ENCODE results near the gene P2RX6. TPM values are rescaled to one million over a fixed set of nuclear protein-coding genes. Genes with fewer than 3 reads are reported as not detected.

P2RX6 gene
- total RNA-seq, 1 donor from 2014 or later = 0.07 TPM

- intact Hi-C loops (cut with micrococcal nuclease) = no loop called here
- Mint-ChIP-seq H3K27me3 (ENCODE audit: low read depth) (no peaks in the 10 kb centered on the region), H3K4me3 (ENCODE audit: low read depth) (no peak overlapping the region), H3K36me3 (ENCODE audit: low read depth) (peaks cover 22% of the 10 kb centered on the region), H3K4me1 (ENCODE audit: low read depth) (no peaks in the 10 kb centered on the region), H3K9me3 (no peaks in the 10 kb centered on the region), H3K27ac (no peak overlapping the region)
- no peak for DNase-seq (ENCODE audit: low spot score)
Observed at GRCh38 chr22:20993304-20994127, 21.4 kb upstream of the P2RX6 start.

DNA sequence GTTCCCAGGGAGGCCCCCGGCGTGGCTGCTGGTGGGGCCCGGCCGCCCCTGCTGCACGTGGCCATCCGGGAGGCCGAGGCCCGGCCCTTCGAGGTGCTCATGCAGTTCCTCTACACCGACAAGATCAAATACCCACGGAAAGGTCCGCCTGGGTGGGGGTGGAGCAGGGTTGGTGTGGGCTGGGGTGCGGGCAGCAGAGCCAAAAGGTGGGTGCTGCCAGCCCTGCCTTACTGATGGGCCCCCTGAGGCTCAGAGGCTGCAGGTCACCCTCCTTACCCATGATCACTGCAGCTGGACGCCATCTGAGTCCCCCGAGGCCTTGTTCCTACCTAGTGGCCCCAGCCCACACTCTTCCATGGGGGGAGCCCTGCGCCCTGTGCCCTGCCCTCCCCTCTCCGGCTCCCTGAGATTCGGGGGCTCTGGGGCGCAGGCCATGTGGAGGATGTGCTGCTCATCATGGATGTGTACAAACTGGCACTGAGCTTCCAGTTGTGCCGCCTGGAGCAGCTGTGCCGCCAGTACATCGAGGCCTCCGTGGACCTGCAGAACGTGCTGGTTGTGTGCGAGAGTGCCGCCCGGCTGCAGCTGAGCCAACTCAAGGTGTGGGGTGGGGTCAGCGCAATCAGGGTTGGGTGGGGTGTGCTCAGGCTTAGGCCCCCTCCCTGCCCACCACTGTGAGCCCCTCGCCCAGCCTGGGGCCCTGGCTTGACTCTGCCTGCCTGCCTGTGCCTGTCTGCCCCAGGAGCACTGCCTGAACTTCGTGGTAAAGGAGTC, 20.6 kb upstream of the P2RX6 start:
- intact Hi-C loops (cut with micrococcal nuclease) = no loop called here
- DNase-seq (ENCODE audit: low spot score) = no peak
- Mint-ChIP-seq H3K27ac (no peak overlapping the region), H3K9me3 (no peaks in the 10 kb centered on the region), H3K36me3 (ENCODE audit: low read depth) (peaks cover 28% of the 10 kb centered on the region), H3K27me3 (ENCODE audit: low read depth) (no peaks in the 10 kb centered on the region), H3K4me3 (ENCODE audit: low read depth) (no peak overlapping the region), H3K4me1 (ENCODE audit: low read depth) (no peaks in the 10 kb centered on the region)

DNA sequence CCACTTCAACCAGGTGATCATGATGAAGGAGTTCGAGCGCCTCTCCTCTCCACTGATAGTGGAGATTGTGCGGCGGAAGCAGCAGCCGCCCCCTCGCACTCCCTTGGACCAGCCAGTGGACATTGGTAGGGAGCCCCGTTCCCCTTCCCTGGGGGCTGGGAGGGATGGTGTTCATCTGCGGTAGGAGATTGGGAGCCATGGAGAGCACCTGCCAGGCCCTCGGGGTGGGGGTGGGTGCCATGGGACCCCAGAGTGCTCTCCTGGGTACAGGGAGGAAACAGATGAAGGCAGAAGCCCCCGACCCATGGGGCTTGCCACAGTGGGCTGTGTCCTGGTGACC, 20.1 kb upstream of the P2RX6 start:
- Mint-ChIP-seq H3K4me1 (ENCODE audit: low read depth) (no peaks in the 10 kb centered on the region), H3K36me3 (ENCODE audit: low read depth) (peaks cover 31% of the 10 kb centered on the region), H3K4me3 (ENCODE audit: low read depth) (no peak overlapping the region), H3K9me3 (no peaks in the 10 kb centered on the region), H3K27ac (no peak overlapping the region), H3K27me3 (ENCODE audit: low read depth) (no peaks in the 10 kb centered on the region)
- intact Hi-C loops (cut with micrococcal nuclease) = no loop called here
- no peak for DNase-seq (ENCODE audit: low spot score)

DNA sequence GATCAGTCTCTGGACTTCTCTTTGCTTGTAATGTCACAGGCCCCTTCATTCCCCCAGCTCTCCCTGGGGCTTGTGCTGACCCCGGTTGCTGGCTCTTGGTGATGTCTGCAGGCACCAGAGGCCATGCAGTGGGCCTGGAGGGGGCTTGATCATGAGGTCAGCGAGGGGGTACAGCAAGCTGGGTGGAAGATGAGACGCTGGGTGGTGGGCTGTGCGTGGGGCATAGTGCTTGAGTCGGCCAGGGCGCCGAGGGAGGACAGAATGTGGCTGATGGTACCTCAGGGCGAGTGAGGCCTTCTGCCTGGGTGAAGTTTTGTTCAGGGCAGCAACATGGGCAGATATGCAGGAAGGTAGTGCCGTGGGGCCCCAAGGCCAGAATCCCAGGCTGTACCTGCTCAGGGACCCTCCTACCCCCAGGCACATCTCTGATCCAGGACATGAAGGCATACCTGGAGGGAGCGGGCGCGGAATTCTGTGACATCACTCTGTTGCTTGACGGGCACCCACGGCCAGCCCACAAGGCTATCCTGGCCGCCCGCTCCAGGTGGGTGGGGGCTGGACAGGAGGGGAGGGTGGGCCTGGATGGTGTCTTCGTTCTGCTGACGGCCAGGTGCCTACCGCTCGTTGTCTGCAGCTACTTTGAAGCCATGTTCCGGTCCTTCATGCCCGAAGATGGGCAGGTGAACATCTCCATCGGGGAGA, 19.5 kb upstream of the P2RX6 start:
- H3K4me1 Mint-ChIP-seq (ENCODE audit: low read depth) = peaks cover 4% of the 10 kb centered on the region
- H3K27me3 Mint-ChIP-seq (ENCODE audit: low read depth) = no peaks in the 10 kb centered on the region
- DNase-seq (ENCODE audit: low spot score) = no peak
- no peak overlapping the region for H3K27ac Mint-ChIP-seq
- no peak overlapping the region for H3K4me3 Mint-ChIP-seq (ENCODE audit: low read depth)
- intact Hi-C loops (cut with micrococcal nuclease) = no loop called here
- H3K36me3 Mint-ChIP-seq (ENCODE audit: low read depth) = peaks cover 31% of the 10 kb centered on the region
- no peaks in the 10 kb centered on the region for H3K9me3 Mint-ChIP-seq

GRCh38 chr22:20996031-20996410, 18.9 kb upstream of the P2RX6 start:
- H3K4me3 Mint-ChIP-seq (ENCODE audit: low read depth) = no peak overlapping the region
- intact Hi-C loops (cut with micrococcal nuclease) = no loop called here
- DNase-seq (ENCODE audit: low spot score) = no peak

GRCh38 chr22:20996598-20997535, 18.1 kb upstream of the P2RX6 start:
- no peak overlapping the region for H3K27ac Mint-ChIP-seq
- peaks cover 32% of the 10 kb centered on the region for H3K36me3 Mint-ChIP-seq (ENCODE audit: low read depth)
- H3K9me3 Mint-ChIP-seq = no peaks in the 10 kb centered on the region
- H3K27me3 Mint-ChIP-seq (ENCODE audit: low read depth) = no peaks in the 10 kb centered on the region
- peaks cover 10% of the 10 kb centered on the region for H3K4me1 Mint-ChIP-seq (ENCODE audit: low read depth)
- intact Hi-C loops (cut with micrococcal nuclease) = no loop called here
- no peak overlapping the region for H3K4me3 Mint-ChIP-seq (ENCODE audit: low read depth)
- no peak for DNase-seq (ENCODE audit: low spot score)

More at GRCh38 chr22:20996031-20996410, 18.9 kb upstream of the P2RX6 start:
- Mint-ChIP-seq H3K27ac (no peak overlapping the region), H3K4me1 (ENCODE audit: low read depth) (peaks cover 6% of the 10 kb centered on the region), H3K36me3 (ENCODE audit: low read depth) (peaks cover 28% of the 10 kb centered on the region), H3K27me3 (ENCODE audit: low read depth) (no peaks in the 10 kb centered on the region), H3K9me3 (no peaks in the 10 kb centered on the region)

GRCh38 chr22:20997536-20998257, 17.3 kb upstream of the P2RX6 start:
- H3K9me3 Mint-ChIP-seq = no peaks in the 10 kb centered on the region
- H3K27ac Mint-ChIP-seq = no peak overlapping the region
- intact Hi-C loops (cut with micrococcal nuclease) = no loop called here
- H3K4me3 Mint-ChIP-seq (ENCODE audit: low read depth) = no peak overlapping the region
- peaks cover 32% of the 10 kb centered on the region for H3K36me3 Mint-ChIP-seq (ENCODE audit: low read depth)
- DNase-seq (ENCODE audit: low spot score) = no peak
- peaks cover 10% of the 10 kb centered on the region for H3K4me1 Mint-ChIP-seq (ENCODE audit: low read depth)
- no peaks in the 10 kb centered on the region for H3K27me3 Mint-ChIP-seq (ENCODE audit: low read depth)

GRCh38 chr22:20998411-20999336, 16.3 kb upstream of the P2RX6 start:
- intact Hi-C loops (cut with micrococcal nuclease) = no loop called here
- H3K4me1 Mint-ChIP-seq (ENCODE audit: low read depth) = peaks cover 15% of the 10 kb centered on the region
- no peaks in the 10 kb centered on the region for H3K27me3 Mint-ChIP-seq (ENCODE audit: low read depth)
- H3K36me3 Mint-ChIP-seq (ENCODE audit: low read depth) = peaks cover 29% of the 10 kb centered on the region
- H3K4me3 Mint-ChIP-seq (ENCODE audit: low read depth) = no peak overlapping the region
- no peak overlapping the region for H3K27ac Mint-ChIP-seq
- DNase-seq (ENCODE audit: low spot score) = no peak
- no peaks in the 10 kb centered on the region for H3K9me3 Mint-ChIP-seq

DNA sequence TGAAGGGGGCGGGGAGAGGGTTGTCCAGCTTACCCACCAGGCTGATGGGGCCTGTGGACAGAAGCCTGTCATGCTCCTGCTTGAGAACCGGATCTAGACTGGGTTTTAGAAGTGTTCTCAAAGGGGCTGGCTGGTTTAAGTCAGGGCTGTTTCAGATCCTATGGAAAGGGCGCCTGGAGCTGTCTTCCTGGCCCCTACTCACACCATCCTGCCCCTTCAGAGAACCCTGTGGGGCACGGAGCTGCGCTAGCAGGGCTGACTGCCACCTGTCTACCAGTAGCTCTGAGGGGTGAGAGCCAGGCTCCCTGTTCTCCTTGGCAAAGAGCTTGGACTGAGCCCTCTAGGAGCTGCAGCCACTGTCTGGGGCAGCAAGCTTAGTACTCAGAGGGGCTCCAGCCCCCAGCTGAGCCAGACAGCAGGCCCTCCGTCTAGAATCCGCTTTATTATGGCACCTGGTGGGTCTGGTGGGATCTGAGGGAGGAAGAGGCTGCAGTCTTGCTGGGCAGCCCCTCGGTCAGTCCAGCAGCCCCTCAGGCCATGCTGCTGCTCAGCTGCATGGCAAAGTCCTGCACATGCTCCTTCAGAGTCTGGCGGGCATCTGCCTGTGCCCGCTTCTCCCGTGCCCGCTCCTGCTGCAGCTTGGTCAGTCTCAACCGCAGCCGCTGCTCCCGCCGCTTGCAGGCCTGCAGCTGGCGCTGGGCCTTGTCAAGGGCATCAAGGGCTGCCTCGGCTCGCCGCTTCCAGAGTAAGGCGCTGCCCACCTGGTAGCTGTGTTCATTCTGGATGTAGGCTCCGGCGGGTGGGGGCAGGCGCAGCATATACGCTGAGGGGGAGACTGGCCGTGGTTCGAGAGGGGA, 15.4 kb upstream of the P2RX6 start:
- H3K4me1 Mint-ChIP-seq (ENCODE audit: low read depth) = peaks cover 15% of the 10 kb centered on the region
- H3K27ac Mint-ChIP-seq = no peak overlapping the region
- H3K9me3 Mint-ChIP-seq = no peaks in the 10 kb centered on the region
- intact Hi-C loops (cut with micrococcal nuclease) = loop anchor here (2.0 to 5.0 kb wide), 3 partner anchors 82 to 882 kb away; partner anchors contain the start of genes CRKL, PI4KA, RANBP1 and SNAP29
- peaks cover 29% of the 10 kb centered on the region for H3K36me3 Mint-ChIP-seq (ENCODE audit: low read depth)
- H3K4me3 Mint-ChIP-seq (ENCODE audit: low read depth) = peak overlapping the region; percentile 95
- DNase-seq (ENCODE audit: low spot score) = no peak
- no peaks in the 10 kb centered on the region for H3K27me3 Mint-ChIP-seq (ENCODE audit: low read depth)

- peak overlapping the region; percentile 98 for H3K27ac Mint-ChIP-seq
Observed at GRCh38 chr22:21000207-21000986, 14.6 kb upstream of the P2RX6 start.

More at GRCh38 chr22:21000207-21000986, 14.6 kb upstream of the P2RX6 start:
- H3K27me3 Mint-ChIP-seq (ENCODE audit: low read depth) = no peaks in the 10 kb centered on the region
- peaks cover 15% of the 10 kb centered on the region for H3K4me1 Mint-ChIP-seq (ENCODE audit: low read depth)
- no peaks in the 10 kb centered on the region for H3K9me3 Mint-ChIP-seq
- peak overlapping the region; percentile 95 for H3K4me3 Mint-ChIP-seq (ENCODE audit: low read depth)
- H3K36me3 Mint-ChIP-seq (ENCODE audit: low read depth) = peaks cover 27% of the 10 kb centered on the region
- no peak for DNase-seq (ENCODE audit: low spot score)
- intact Hi-C loops (cut with micrococcal nuclease) = loop anchor here (2.0 to 5.0 kb wide), 3 partner anchors 83 to 883 kb away; partner anchors contain the start of genes CRKL, PI4KA, RANBP1 and SNAP29
